Measurements from ENCODE around the gene PTPN22. TPM values are rescaled to one million over a fixed set of nuclear protein-coding genes. Genes with fewer than 3 reads are reported as not detected.
A peak's percentile ranks its signal among the peaks of the same experiment; 100 is the strongest.

PTPN22 gene
- 10 to 100 TPM; 67.9 to 68.4 TPM for total RNA-seq

DNA sequence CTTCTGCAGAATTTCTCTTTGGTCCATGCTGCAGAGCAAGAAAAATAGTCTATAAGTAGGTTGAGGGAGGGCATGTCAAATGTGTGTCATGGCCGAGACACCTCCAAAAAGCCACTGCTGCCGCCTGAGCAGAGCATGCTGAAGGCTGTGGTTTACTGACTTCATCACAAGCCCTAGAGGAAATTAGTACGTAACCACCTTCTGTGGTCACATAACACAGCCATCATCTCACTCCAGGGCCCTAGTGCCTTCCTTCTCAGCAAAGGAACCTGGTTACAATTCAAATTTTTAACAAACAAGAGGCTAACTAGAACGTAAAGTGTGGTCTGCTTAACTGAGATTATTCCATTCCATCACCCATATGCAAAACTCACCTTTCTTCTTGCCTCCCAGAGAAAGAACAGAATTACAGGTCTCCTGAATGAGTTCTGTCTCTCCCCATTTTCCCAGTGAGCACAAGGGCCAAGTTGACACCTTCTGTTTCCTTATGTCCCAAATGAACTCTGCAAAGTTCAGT, at the start of gene PTPN22:
PTPN22 (minus strand) TSS at position 116 of the 517 bp plus-strand sequence.
- Mint-ChIP-seq H3K36me3 (peaks cover 31% of the 10 kb centered on the region), H3K27ac (peak within 1 kb of the TSS; percentile 99), H3K27me3 (no peaks in the 10 kb centered on the region), H3K4me1 (peaks cover 71% of the 10 kb centered on the region), H3K4me3 (peak within 1 kb of the TSS; percentile 91), H3K9me3 (no peaks in the 10 kb centered on the region)
- DNase-seq, result peak; percentile 80

GRCh38 chr1:113918243-113918642, 46.7 kb upstream of the PTPN22 start:
- Mint-ChIP-seq H3K36me3 (peaks cover 4% of the 10 kb centered on the region), H3K27me3 (no peaks in the 10 kb centered on the region), H3K9me3 (no peaks in the 10 kb centered on the region), H3K27ac (no peak overlapping the region), H3K4me3 (no peak overlapping the region), H3K4me1 (peaks cover 2% of the 10 kb centered on the region)
- no peak for DNase-seq

DNA sequence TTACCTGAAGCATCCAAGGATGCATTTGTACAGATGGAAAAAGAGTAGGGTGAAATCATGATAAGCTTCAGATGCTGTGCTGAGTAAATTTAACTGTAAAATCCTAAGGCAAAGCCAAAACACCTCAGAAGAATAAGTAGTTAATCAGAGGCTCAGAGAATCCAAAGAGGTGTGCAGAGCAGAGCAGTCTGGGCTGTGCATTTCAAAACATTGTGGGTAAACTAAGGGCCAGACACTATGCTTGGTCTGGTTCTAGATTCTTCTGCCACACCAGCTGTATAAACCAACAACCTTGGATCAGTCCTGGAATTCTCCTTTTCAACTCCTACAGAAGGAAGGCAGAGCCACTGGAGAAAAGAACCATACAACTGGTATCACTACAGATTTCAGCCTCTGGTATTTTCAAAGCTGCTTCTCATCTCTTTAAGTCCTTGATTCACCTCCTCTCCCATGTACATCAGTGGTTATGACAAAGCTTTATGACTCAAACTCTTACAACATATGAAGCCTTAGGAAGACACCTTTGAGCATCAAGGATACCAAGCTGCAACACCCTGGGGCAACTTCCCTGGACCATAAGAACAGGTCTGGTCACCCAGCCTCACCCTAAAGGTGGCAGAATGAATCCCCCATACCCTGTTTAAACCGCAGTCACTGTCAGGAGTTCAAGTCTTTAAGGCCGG, 46.0 kb upstream of the PTPN22 start:
- Mint-ChIP-seq H3K27ac (no peak overlapping the region), H3K4me3 (no peak overlapping the region), H3K4me1 (peaks cover 7% of the 10 kb centered on the region), H3K9me3 (no peaks in the 10 kb centered on the region), H3K27me3 (no peaks in the 10 kb centered on the region), H3K36me3 (peaks cover 11% of the 10 kb centered on the region)
- no peak for DNase-seq

- Mint-ChIP-seq H3K4me1 (peaks cover 8% of the 10 kb centered on the region), H3K4me3 (no peak overlapping the region), H3K36me3 (peaks cover 12% of the 10 kb centered on the region), H3K27me3 (no peaks in the 10 kb centered on the region), H3K9me3 (no peaks in the 10 kb centered on the region), H3K27ac (no peak overlapping the region)
- no peak for DNase-seq
Measured at GRCh38 chr1:113916974-113917373, 45.5 kb upstream of the PTPN22 start.

DNA sequence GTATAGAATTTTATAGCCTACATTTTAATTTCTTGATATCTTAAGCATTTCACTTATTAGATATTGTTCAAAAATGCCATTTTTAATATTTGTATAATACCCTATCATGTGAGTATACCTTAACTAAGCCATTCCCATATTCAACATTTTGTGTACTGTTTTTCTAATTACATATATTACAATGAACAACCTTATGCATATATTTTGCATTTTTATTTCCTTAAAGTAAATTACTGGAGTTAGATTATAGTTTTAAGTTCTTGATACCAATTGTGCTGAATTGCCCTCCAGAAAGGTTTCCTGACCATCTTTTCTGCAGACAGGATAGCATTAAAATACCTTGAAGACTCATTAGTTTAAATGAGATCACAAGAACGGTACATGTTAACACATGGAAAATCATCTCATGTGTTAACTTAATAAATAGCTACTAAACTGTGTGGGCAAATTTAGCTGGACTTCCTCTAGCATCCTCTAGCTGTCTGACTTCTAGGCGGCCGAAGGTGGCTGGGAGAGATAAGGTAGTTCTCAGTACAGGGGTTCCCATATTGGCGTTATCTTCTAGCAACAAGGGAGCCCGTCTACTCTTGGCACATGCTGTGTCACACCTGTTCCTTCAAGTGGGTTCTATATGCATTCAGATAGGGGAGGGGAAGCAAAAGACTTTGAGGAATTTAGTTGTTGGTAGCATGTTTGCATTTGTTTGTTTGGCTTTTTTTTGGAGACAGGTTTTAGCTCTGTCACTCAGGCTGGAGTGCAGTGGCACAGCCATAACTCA, 42.6 kb upstream of the PTPN22 start:
- H3K9me3 Mint-ChIP-seq, result no peaks in the 10 kb centered on the region
- H3K27ac Mint-ChIP-seq, result no peak overlapping the region
- peaks cover 27% of the 10 kb centered on the region for H3K36me3 Mint-ChIP-seq

DNA sequence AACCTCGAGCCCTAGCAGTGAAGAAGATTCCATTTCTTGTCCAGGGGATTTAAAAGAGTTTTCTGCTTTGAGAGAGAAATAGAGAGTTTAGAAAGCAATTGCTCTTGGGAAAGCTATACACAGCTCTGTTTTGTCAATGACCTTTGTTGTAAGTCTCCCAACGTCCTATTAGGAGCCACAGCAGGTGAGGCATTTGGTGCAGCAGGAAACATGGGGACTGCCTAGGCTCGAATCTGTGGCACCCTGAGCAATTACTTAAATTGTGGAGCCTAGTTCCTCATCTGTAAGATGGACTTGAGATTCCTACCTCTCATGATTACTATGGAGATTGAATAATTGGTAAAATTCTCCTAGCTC, 41.8 kb upstream of the PTPN22 start:
- H3K4me3 Mint-ChIP-seq, result no peak overlapping the region
- peaks cover 29% of the 10 kb centered on the region for H3K36me3 Mint-ChIP-seq
- no peaks in the 10 kb centered on the region for H3K9me3 Mint-ChIP-seq
- H3K4me1 Mint-ChIP-seq, result peaks cover 11% of the 10 kb centered on the region
- no peaks in the 10 kb centered on the region for H3K27me3 Mint-ChIP-seq
- DNase-seq, result no peak
- no peak overlapping the region for H3K27ac Mint-ChIP-seq

More for the DNA sequence above, 42.6 kb upstream of the PTPN22 start:
- DNase-seq, result no peak
- Mint-ChIP-seq H3K4me3 (no peak overlapping the region), H3K27me3 (no peaks in the 10 kb centered on the region), H3K4me1 (peaks cover 8% of the 10 kb centered on the region)

DNA sequence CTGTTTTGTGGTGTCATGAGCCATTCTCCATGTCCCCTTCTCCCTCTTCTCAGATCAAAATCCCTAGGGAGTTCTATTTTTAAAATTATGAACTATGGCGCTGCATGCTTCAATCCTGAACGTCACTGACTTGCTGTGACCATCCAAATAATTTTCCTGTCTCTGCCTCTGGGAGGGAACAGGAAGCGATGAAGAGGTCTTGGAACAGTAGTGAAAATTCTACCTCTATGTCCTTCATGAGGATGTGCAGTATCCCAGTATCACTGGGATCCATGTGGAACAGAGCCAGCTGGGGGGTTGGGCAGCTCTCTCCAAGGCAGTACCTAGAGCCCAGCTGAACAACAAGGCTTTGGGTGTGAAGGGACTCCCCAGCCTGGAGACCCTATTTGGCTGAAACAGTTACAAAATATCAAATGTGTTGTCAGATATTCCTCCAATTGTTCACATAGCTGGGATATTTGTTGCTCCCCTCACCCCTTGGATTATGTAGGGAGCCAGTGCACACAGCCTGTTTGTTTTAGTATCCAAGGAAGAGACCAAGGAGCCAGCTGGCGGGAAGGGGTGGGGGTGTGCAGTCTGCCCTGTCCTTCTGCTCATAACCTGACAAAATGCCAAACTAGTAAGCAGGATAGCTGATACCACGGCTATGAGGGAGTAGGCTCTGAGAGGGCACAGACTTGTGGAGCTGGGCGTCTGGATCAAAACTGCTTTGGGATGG, 41.2 kb upstream of the PTPN22 start:
- Mint-ChIP-seq H3K4me1 (peaks cover 15% of the 10 kb centered on the region), H3K36me3 (peaks cover 34% of the 10 kb centered on the region), H3K27me3 (no peaks in the 10 kb centered on the region), H3K4me3 (no peak overlapping the region), H3K9me3 (no peaks in the 10 kb centered on the region), H3K27ac (no peak overlapping the region)
- DNase-seq, result no peak

DNA sequence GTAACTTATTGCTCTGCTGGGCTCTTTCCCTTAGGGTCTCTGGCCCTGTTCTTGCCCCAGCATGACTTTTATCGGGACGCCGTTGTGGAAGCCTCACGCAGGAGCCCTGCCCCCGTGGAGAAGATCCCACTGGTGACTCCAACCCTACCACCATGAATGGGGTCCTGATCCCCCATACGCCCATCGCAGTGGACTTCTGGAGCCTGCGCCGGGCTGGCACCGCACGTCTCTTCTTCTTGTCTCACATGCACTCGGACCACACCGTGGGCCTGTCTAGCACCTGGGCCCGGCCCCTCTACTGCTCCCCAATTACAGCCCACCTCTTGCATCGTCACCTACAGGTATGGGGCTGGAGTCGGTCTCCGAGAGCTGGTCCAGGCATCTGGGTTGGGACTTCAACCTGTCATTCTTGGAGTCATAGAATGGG, 33.9 kb upstream of the PTPN22 start:
- peak overlapping the region; percentile 96 for H3K4me3 Mint-ChIP-seq
- no peaks in the 10 kb centered on the region for H3K9me3 Mint-ChIP-seq
- peaks cover 46% of the 10 kb centered on the region for H3K4me1 Mint-ChIP-seq
- peak overlapping the region; percentile 98 for H3K27ac Mint-ChIP-seq
- H3K36me3 Mint-ChIP-seq, result peaks cover 47% of the 10 kb centered on the region
- no peaks in the 10 kb centered on the region for H3K27me3 Mint-ChIP-seq
- peak; percentile 37 for DNase-seq

DNA sequence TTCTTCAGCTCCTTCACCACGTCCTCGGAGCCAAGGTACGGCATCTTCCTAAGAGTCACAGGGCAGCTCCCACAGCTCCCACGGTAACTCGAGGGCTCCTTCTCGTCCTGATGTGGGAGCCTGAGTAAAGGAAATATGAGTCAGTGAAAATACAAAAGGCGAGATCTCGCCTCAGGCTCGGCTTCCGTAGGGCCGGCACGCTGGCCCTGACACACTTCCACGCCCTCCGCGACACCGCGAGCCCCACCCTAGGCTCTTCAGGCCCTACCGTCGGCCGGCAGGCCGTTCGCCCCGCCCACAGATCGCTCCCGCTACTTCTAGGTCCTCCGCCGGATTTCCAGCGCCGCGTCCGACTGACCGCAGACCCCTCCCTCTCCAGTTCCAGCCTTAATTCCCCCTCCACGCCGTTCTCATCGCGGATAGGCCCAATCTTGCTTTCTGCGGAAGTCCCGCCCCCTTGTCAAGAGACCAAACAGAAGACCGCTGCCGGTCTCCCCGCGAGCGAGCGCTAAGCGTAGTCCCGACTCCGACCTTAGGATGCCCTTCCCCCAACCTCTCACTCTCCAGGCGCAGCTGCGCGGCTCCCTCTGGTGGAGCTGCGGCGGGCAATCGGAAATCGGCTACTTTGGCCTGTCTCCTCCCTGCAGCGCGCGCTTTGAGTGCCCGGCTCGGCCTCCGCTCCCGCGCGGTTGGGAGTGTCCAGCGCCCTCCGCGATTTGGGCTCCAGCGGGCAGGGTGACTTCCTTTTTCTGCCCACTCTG, 33.3 kb upstream of the PTPN22 start, which contains the start of the genes AP4B1 and DCLRE1B:
AP4B1 (minus strand) TSS at position 126 of the 761 bp plus-strand sequence; CDS start at position 44, 82 bp downstream.
DCLRE1B (plus strand) TSS at position 653 of the 761 bp plus-strand sequence. CDS start 261 bp downstream, outside the sequence.
- Mint-ChIP-seq H3K9me3 (no peaks in the 10 kb centered on the region), H3K4me3 (peak within 1 kb of the TSS; percentile 96), H3K36me3 (peaks cover 50% of the 10 kb centered on the region), H3K27ac (peak within 1 kb of the TSS; percentile 98), H3K27me3 (no peaks in the 10 kb centered on the region), H3K4me1 (peaks cover 50% of the 10 kb centered on the region)
- DNase-seq, result peak; percentile 98

GRCh38 chr1:113904293-113904673, 32.8 kb upstream of the PTPN22 start:
- no peaks in the 10 kb centered on the region for H3K27me3 Mint-ChIP-seq
- no peaks in the 10 kb centered on the region for H3K9me3 Mint-ChIP-seq
- peaks cover 55% of the 10 kb centered on the region for H3K36me3 Mint-ChIP-seq
- peak overlapping the region; percentile 98 for H3K27ac Mint-ChIP-seq
- no peak for DNase-seq
- H3K4me3 Mint-ChIP-seq, result peak overlapping the region; percentile 96
- H3K4me1 Mint-ChIP-seq, result peaks cover 52% of the 10 kb centered on the region

DNA sequence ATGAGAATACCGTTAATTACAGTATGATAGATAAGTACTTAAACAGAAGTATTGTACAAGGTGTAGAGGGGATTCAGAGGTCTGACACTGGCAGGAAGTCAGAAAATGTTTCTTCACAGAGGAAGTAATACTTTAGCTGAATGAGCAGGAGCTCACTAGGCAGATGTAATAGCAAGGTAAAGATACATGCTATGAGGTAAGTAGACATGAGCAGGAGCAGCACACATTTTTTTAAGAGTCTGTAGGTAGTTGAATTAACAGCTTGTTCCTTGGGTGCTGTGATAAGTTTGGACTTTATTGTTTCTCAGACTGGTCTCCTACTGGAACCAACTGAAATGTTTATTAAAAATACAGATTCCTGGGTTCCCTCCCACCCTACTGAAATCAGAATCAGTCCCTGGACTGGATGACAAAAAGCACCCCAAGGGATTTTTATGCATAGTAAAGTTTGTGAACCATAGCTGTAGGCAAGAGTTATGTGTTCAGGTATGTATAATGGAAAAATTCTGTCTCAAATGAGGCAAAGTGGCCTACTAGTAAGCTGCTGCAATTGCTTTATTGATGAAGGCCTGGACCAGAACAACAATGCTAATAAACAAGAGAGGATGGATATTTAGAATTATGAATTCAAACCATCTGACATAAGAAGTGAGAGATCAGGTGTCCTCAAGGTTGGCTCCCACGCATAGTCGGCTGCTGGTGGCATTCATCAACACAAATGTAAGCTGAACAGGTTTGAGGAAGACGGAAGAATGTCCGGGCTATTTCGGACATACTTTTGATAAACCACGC, 32.2 kb upstream of the PTPN22 start:
- Mint-ChIP-seq H3K27me3 (no peaks in the 10 kb centered on the region), H3K27ac (peak overlapping the region; percentile 98), H3K4me1 (peaks cover 58% of the 10 kb centered on the region), H3K36me3 (peaks cover 57% of the 10 kb centered on the region), H3K9me3 (no peaks in the 10 kb centered on the region), H3K4me3 (peak overlapping the region; percentile 96)
- DNase-seq, result no peak

GRCh38 chr1:113901191-113901590, 29.7 kb upstream of the PTPN22 start:
- Mint-ChIP-seq H3K27ac (peak overlapping the region; percentile 7), H3K36me3 (peaks cover 55% of the 10 kb centered on the region)

DNA sequence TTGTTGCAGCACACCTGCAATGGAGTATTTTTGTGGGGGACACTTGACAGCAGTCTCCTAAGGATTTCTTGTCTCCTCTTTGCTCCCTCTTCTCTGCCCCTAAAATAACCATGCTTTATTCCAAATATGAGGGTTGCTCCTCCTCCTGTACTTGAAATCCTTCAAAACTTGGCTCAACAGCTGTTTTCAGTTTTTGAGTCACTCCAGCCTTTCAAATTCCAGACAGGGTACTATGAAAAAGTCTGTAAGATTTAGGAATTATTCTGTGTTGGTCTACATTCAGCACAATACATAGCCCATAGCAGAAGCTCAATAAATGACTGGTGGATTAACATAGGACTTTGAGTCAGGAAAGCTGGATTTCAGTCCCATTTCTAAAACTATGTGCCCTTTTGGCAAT, 27.6 kb upstream of the PTPN22 start:
- peak overlapping the region; percentile 60 for H3K27ac Mint-ChIP-seq
- no peak overlapping the region for H3K4me3 Mint-ChIP-seq
- no peaks in the 10 kb centered on the region for H3K27me3 Mint-ChIP-seq
- H3K9me3 Mint-ChIP-seq, result no peaks in the 10 kb centered on the region
- H3K36me3 Mint-ChIP-seq, result peaks cover 56% of the 10 kb centered on the region
- peaks cover 46% of the 10 kb centered on the region for H3K4me1 Mint-ChIP-seq
- DNase-seq, result no peak

More at GRCh38 chr1:113901191-113901590, 29.7 kb upstream of the PTPN22 start:
- no peak for DNase-seq
- Mint-ChIP-seq H3K27me3 (no peaks in the 10 kb centered on the region), H3K4me1 (peaks cover 50% of the 10 kb centered on the region), H3K4me3 (no peak overlapping the region), H3K9me3 (no peaks in the 10 kb centered on the region)

Measured in activated naive CD8-positive, alpha-beta T cell treated with anti-CD3 and anti-CD28 coated beads for 36 hours (primary cell).